ENCODE results near the gene FLACC1. TPM values are rescaled to one million over a fixed set of nuclear protein-coding genes. Genes with fewer than 3 reads are reported as not detected.

FLACC1 gene
- total and polyA plus RNA-seq, 2 of the 8 experiments (the other 6 are each of a cell fraction or from before 2014, with no cell fraction given): 0.58 TPM; not detected in 1

GRCh38 chr2:201280191-201281040, 76.7 kb downstream of the FLACC1 start:
- no peak overlapping the region for H2BK5ac ChIP-seq (ENCODE audit: low read depth, low read length)
- H2AFZ ChIP-seq (ENCODE audit: low read length): no peak overlapping the region
- H2BK15ac ChIP-seq (ENCODE audit: low read length): no peak overlapping the region
- no peaks in the 10 kb centered on the region; a peak in 1 of 8 replicates for H3K36me3 ChIP-seq (ENCODE audit: control insufficient read depth in 2 of 4, insufficient read depth in 4 of 4, low read length in 3 of 4)
- H3K18ac ChIP-seq (ENCODE audit: extremely low read depth, low read length): no peak overlapping the region
- H3K14ac ChIP-seq (ENCODE audit: insufficient read length): no peak overlapping the region
- H3K9ac ChIP-seq (replicated peaks in 1 of 4; ENCODE audit: extremely low read depth in 1 of 4, low read depth in 3 of 4, low read length in 3 of 4): no peak overlapping the region
- H3K23me2 ChIP-seq (ENCODE audit: low read depth, low read length): no peaks in the 10 kb centered on the region
- H2BK20ac ChIP-seq (ENCODE audit: low read length): no peak overlapping the region
- POLR2A ChIA-PET (ENCODE audit: partially characterized antibody): no interaction called here
- H3K4me3 ChIP-seq (ENCODE audit: extremely low read depth in 1 of 4, insufficient read depth in 2 of 4, low read depth in 3 of 4, low read length in 4 of 4): no peak overlapping the region
- DNase-seq (ENCODE audit: low read depth in 1 of 2, low spot score in 2 of 2) (no peak), FAIRE-seq (no peak)
- H3K27ac ChIP-seq (ENCODE audit: low read depth, low read length): no peak overlapping the region
- no peak overlapping the region for H4K5ac ChIP-seq (ENCODE audit: insufficient read length, low read depth, low read length)
- H3K4ac ChIP-seq (replicated peaks; ENCODE audit: insufficient read length, low read depth, low read length): no peak overlapping the region
- H4K8ac ChIP-seq (ENCODE audit: extremely low read depth, insufficient read depth, low read length): no peak overlapping the region
- no peaks in the 10 kb centered on the region for H3K9me3 ChIP-seq (ENCODE audit: insufficient read depth in 2 of 2, low read depth in 1 of 2, low read length in 1 of 2)
- no peak overlapping the region for H3K4me2 ChIP-seq (ENCODE audit: insufficient read depth in 1 of 2, low read depth in 2 of 2, low read length in 2 of 2)
- H4K20me1 ChIP-seq (replicated peaks in 1 of 2; ENCODE audit: control insufficient read depth in 1 of 2, insufficient read depth in 2 of 2, low read length in 2 of 2): no peaks in the 10 kb centered on the region
- no peaks in the 10 kb centered on the region for H3K27me3 ChIP-seq (replicated peaks in 1 of 4; ENCODE audit: control insufficient read depth in 3 of 4, extremely low read depth in 1 of 4, insufficient read depth in 3 of 4, low read length in 3 of 4)
- H3K79me1 ChIP-seq (ENCODE audit: low read depth, low read length): no peaks in the 10 kb centered on the region
- H3K4me1 ChIP-seq (replicated peaks in 1 of 4; ENCODE audit: control insufficient read depth in 3 of 4, insufficient read depth in 4 of 4, low read length in 3 of 4): no peaks in the 10 kb centered on the region
- H2BK12ac ChIP-seq (ENCODE audit: low read depth, low read length): no peak overlapping the region
- H4K91ac ChIP-seq (replicated peaks; ENCODE audit: insufficient read length, low read length): no peak overlapping the region
- H3K23ac ChIP-seq (ENCODE audit: insufficient read length): no peak overlapping the region
- WGBS, 2 experiments (ENCODE audit: extremely low coverage in 1 of 2, insufficient coverage in 1 of 2, insufficient read length in 1 of 2, insufficient replicate concordance in 2 of 2, low coverage in 1 of 2, low lambda C conversion rate in 2 of 2, missing lambda C conversion rate in 1 of 2): 77% methylated on average over 3 of the region's 3 CpGs; no CpG with 5 or more reads in 1 of the 2 experiments
- H3K56ac ChIP-seq (replicated peaks; ENCODE audit: insufficient read length, low read depth, low read length): no peak overlapping the region
- CTCF ChIA-PET (ENCODE audit: partially characterized antibody): interaction anchor here (0.6 to 1.1 kb wide), 3 partner anchors 20 to 133 kb away, joined by 3 read pairs; partner anchors contain the start of gene CASP8
- no peak overlapping the region for H2BK120ac ChIP-seq (replicated peaks; ENCODE audit: low read depth, low read length)
- no peaks in the 10 kb centered on the region for H3K79me2 ChIP-seq (ENCODE audit: control insufficient read depth in 1 of 2, insufficient read depth in 2 of 2, low read length in 2 of 2)
- H2AK5ac ChIP-seq (ENCODE audit: low read depth, low read length): no peak overlapping the region
- no peak for TF ChIP-seq JUN (IDR thresholded peaks at IDR 0.05; ENCODE audit: low read depth, low read length)
- no peak for TF ChIP-seq SRF (IDR thresholded peaks at IDR 0.05; ENCODE audit: low read depth, low read length)
- no peak for TF ChIP-seq POU5F1 (IDR thresholded peaks at IDR 0.05; ENCODE audit: low read depth, low read length)
- no peak for TF ChIP-seq CTCF (IDR thresholded peaks at IDR 0.05; ENCODE audit: control extremely low read depth in 1 of 3, insufficient read depth in 1 of 3, low read depth in 1 of 3, low read length in 3 of 3)
- no peak for TF ChIP-seq YY1 (IDR thresholded peaks at IDR 0.05; ENCODE audit: low read depth, low read length)
- TF ChIP-seq, protein P1, sequence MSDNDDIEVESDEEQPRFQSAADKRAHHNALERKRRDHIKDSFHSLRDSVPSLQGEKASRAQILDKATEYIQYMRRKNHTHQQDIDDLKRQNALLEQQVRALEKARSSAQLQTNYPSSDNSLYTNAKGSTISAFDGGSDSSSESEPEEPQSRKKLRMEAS (IDR thresholded peaks at IDR 0.05): no peak
- TF ChIP-seq EP300 (IDR thresholded peaks at IDR 0.05; ENCODE audit: borderline replicate concordance in 1 of 2, low read depth in 2 of 2, low read length in 2 of 2): no peak
- TF ChIP-seq CEBPB (IDR thresholded peaks at IDR 0.05; ENCODE audit: low read depth, low read length): peak; percentile 34; the same call in 1 of the 2 replicates

All from H1 (cell line).